SW 1271 (cell line): ENCODE results near the gene NEURL4.
"Not testable (repeated sequence)": the region's sequence is repeated elsewhere in the genome, so short reads cannot be mapped to it uniquely, and the experiment has no call there.

Experiments
- DNase-seq, 2 experiments: peaks; one replicate each; lab custom pipeline; 2025; lab: John Stamatoyannopoulos, UW

Gene NEURL4

GRCh38 chr17:7328840-7329373 lies at the start of gene NEURL4:
TSS of gene NEURL4 (minus strand) at chr17:7329335. CDS start at chr17:7329312, 23 bp downstream.
- no peak for DNase-seq

GRCh38 chr17:7374353-7374752 lies 45.2 kb upstream of the NEURL4 start:
- DNase-seq: no peak

- no peak for DNase-seq
Observed at GRCh38 chr17:7370853-7371252, 41.7 kb upstream of the NEURL4 start.

GRCh38 chr17:7369825-7370224 lies 40.7 kb upstream of the NEURL4 start:
- no peak for DNase-seq

GRCh38 chr17:7368599-7368994 lies 39.5 kb upstream of the NEURL4 start:
- not testable (repeated sequence) for DNase-seq

- DNase-seq: no peak
Observed at GRCh38 chr17:7367918-7368598, 38.9 kb upstream of the NEURL4 start.

- no peak for DNase-seq
Observed at GRCh38 chr17:7367083-7367482, 37.9 kb upstream of the NEURL4 start.

- DNase-seq: not testable (repeated sequence)
Observed at GRCh38 chr17:7365963-7366362, 36.8 kb upstream of the NEURL4 start.

GRCh38 chr17:7363311-7363710 lies 34.2 kb upstream of the NEURL4 start:
- DNase-seq: no peak

GRCh38 chr17:7361906-7362305 lies 32.8 kb upstream of the NEURL4 start:
- no peak for DNase-seq

- DNase-seq: no peak
Observed at GRCh38 chr17:7357381-7357780, 28.2 kb upstream of the NEURL4 start.

GRCh38 chr17:7356756-7357155 lies 27.6 kb upstream of the NEURL4 start:
- DNase-seq: no peak

GRCh38 chr17:7356072-7356549 lies 27.0 kb upstream of the NEURL4 start:
- peak in 1 of 2 experiments; percentile 57 for DNase-seq

GRCh38 chr17:7355573-7355972 lies 26.4 kb upstream of the NEURL4 start:
- DNase-seq: no peak

- DNase-seq: no peak
Observed at GRCh38 chr17:7355053-7355452, 25.9 kb upstream of the NEURL4 start, which contains the start of gene TMEM95. TSS of gene TMEM95 (plus strand) at chr17:7355156. CDS start at chr17:7355205, 49 bp downstream.

- DNase-seq: peak in 1 of 2 experiments; percentile 13
Observed at GRCh38 chr17:7354262-7354843, 25.2 kb upstream of the NEURL4 start.

GRCh38 chr17:7352910-7353635 lies 23.9 kb upstream of the NEURL4 start:
- DNase-seq: no peak

GRCh38 chr17:7352503-7352889 lies 23.4 kb upstream of the NEURL4 start:
- DNase-seq: no peak

GRCh38 chr17:7351665-7352502 lies 22.7 kb upstream of the NEURL4 start, which contains the start of gene KCTD11:
TSS of gene KCTD11 (plus strand) at chr17:7352162.
- peak; percentile 85 to 88 for DNase-seq

GRCh38 chr17:7348478-7349242 lies 19.5 kb upstream of the NEURL4 start:
- no peak for DNase-seq
